Thoracic aorta (tissue), 2 donors: ENCODE results near the gene KAZN. TPM values are rescaled to one million over a fixed set of nuclear protein-coding genes. Genes with fewer than 3 reads are reported as not detected.

Experiments
- ATAC-seq: fragments of 150-250 bp; one replicate; pipeline ENCODE4 v1.8.0; 2017; ENCODE audit warnings: low read depth; ENCODE audit not compliant: insufficient number of reproducible peaks, low FRiP score
- DNase-seq: peaks from one replicate; pipeline ENCODE4 v3.0.0-alpha.2; 2020; ENCODE audit warnings: low spot score
- H3K27ac ChIP-seq, 2 donors: fragments of 200-600 bp; sonication (generic); 1 replicate in 1 of 2; 2 replicates in 1 of 2; pipeline ENCODE4 v1.5.1; 2016; ENCODE audit warnings: mild to moderate bottlenecking in 2 of 2, moderate library complexity in 2 of 2
- H3K27me3 ChIP-seq: fragments of 200-600 bp; sonication (generic); replicated peaks from 2 replicates; pipeline ENCODE4 v1.6.0; 2016; ENCODE audit warnings: mild to moderate bottlenecking; ENCODE audit not compliant: insufficient read depth
- H3K36me3 ChIP-seq: fragments of 200-600 bp; sonication (generic); one replicate; pipeline ENCODE4 v1.5.1; 2016
- H3K4me1 ChIP-seq, 2 donors: fragments of 200-600 bp; sonication (generic); 1 replicate in 1 of 2; 2 replicates in 1 of 2; pipeline versions ENCODE4 v1.5.1 to v1.6.0; 2016; ENCODE audit warnings: low read depth in 2 of 2, mild to moderate bottlenecking in 1 of 2; ENCODE audit not compliant: control insufficient read depth in 1 of 2
- H3K4me3 ChIP-seq: fragments of 200-600 bp; sonication (generic); 2 replicates; pipeline ENCODE4 v1.5.1; 2016; ENCODE audit warnings: mild to moderate bottlenecking
- H3K9me3 ChIP-seq: fragments of 200-600 bp; sonication (generic); 2 replicates; pipeline ENCODE4 v1.5.1; 2016
- total RNA-seq, 2 donors: library from RNA; depleted of rRNA; stranded (reverse); fragments of >200 nt; gene quantifications; one replicate each; pipeline versions ENCODE4 v1.1.0 to v1.2.3, GENCODE V29; 2016
- TF ChIP-seq, protein P1 (sequence below): fragments of 200-600 bp; sonication (generic); IDR thresholded peaks from one replicate; pipeline ENCODE4 v1.5.1; 2019; ENCODE audit warnings: antibody characterized with exemption

The KAZN gene
- total RNA-seq, 2 donors from 2014 or later = 17.4 to 30.3 TPM

DNA sequence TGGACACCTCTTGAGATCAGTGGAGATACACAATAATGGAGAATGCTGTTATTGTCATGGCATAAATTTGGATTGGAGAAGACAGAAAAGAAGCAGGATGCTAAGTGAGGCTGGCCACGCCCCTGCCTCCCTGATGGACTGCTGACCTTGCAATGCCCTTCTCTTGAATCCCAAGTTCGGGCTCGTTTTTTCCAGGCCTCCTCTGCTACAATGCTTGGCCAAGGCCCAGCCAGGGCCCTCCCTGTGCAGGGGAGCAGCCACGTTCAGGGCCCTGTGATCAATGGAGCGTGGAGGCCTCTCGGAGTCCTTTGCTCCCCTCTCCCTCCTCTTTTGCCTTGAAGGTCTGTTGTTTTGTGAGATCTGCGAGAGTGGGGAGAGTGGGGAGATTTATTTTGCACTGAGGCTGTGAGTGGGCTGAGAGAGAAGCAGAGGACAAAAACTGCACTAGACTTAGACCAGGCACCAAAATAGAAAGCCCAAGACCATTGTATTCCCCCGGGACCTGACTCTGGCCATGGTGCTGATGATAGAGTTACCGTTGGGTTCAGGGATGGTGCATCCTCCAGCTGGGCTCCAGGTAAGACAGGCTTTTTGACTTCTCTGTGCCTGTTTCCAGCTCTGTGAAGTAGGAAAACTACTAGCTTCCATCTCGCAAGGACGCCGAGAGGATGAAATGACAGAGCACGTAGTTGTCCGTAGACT lies 268.6 kb downstream of the KAZN start:
- Histone ChIP-seq H3K27me3 (no peaks in the 10 kb centered on the region), H3K4me3 (no peak overlapping the region), H3K4me1 (no peaks in the 10 kb centered on the region), H3K27ac (no peak overlapping the region), H3K36me3 (no peaks in the 10 kb centered on the region), H3K9me3 (no peaks in the 10 kb centered on the region)
- ATAC-seq = no peak
- TF ChIP-seq, protein P1, sequence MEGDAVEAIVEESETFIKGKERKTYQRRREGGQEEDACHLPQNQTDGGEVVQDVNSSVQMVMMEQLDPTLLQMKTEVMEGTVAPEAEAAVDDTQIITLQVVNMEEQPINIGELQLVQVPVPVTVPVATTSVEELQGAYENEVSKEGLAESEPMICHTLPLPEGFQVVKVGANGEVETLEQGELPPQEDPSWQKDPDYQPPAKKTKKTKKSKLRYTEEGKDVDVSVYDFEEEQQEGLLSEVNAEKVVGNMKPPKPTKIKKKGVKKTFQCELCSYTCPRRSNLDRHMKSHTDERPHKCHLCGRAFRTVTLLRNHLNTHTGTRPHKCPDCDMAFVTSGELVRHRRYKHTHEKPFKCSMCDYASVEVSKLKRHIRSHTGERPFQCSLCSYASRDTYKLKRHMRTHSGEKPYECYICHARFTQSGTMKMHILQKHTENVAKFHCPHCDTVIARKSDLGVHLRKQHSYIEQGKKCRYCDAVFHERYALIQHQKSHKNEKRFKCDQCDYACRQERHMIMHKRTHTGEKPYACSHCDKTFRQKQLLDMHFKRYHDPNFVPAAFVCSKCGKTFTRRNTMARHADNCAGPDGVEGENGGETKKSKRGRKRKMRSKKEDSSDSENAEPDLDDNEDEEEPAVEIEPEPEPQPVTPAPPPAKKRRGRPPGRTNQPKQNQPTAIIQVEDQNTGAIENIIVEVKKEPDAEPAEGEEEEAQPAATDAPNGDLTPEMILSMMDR = no peak
- DNase-seq = no peak

DNA sequence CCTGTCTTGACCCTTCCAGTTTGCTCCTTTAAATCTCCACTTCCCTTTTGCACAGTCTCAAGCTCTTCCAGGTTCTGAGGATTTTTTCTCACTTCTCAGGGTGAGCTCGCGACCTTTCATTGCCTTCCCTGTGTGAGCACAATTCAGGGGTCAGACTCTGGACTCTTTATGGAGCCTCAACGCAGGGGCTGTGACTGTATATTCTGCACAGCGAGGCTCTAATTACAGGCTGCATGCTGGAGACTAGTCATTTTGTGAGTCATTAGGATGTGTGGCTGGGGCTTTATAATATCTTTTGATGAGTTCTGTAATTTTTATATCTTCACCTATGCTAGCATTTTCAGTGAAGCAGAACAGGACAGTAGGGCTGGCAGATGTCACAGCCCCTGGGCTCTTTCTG lies 270.7 kb downstream of the KAZN start:
- no peaks in the 10 kb centered on the region for H3K9me3 ChIP-seq
- TF ChIP-seq, protein P1 = no peak
- no peaks in the 10 kb centered on the region for H3K4me1 ChIP-seq
- H3K27ac ChIP-seq = no peak overlapping the region
- no peaks in the 10 kb centered on the region for H3K36me3 ChIP-seq
- no peak overlapping the region for H3K4me3 ChIP-seq
- no peaks in the 10 kb centered on the region for H3K27me3 ChIP-seq
- DNase-seq = no peak
- ATAC-seq = no peak

DNA sequence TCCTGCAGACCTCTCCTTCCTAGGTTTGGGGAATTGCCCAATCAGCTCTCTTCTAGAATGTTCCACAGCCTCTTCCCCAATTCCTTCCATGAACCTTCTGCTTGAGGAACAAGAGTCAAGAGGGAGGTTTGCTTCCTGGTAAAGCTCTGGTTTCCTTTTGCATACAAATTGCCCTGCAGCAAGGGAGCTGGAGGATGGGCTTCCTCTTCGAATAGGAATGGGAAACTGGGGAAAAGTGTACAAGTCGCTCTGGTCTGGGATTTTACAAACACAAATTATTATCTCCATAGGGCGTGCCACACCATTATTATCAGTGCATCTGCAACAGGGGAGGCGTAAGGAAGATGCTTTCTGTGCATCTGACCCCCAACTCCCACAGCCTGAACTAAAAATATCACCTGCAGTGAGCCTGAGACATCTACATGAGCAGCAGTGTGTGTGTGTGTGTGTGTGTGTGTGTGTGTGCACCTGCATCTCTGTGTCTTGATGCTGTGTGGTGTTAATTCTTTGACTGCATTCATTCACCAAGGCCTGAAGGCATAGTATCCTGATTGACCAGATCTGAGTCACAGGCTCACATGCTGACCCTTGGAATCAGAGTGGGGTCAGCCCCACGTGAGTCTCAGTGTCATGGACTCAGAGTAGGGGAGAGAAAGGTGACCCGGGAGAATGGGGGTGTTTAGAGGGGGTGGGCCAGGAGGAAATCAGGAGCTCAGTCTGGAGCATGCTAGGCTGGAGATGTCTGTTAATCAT lies 272.9 kb downstream of the KAZN start:
- TF ChIP-seq, protein P1 = no peak
- Histone ChIP-seq H3K36me3 (no peaks in the 10 kb centered on the region), H3K4me3 (no peak overlapping the region), H3K9me3 (no peaks in the 10 kb centered on the region), H3K27ac (no peak overlapping the region), H3K4me1 (no peaks in the 10 kb centered on the region), H3K27me3 (no peaks in the 10 kb centered on the region)
- ATAC-seq (no peak), DNase-seq (no peak)

DNA sequence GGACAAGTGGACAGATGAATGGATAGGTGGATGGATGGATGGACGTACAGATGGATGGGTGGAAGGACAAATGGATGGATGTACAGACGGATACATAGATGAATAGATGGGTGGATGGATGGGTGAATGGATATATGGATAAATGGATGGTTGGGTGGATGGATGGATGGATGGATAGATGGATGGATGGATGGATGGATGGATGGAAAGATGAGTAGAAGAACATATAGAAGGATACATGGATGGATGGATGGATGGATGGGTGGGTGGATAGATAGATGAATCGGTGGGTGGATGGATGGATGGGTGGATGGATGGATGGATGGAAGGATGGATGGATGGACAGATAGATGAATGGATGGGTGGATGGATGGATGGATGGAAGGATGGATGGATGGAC lies 274.3 kb downstream of the KAZN start:
- TF ChIP-seq, protein P1 = no peak
- DNase-seq (no peak), ATAC-seq (no peak)
- no peak overlapping the region for H3K4me3 ChIP-seq
- no peaks in the 10 kb centered on the region for H3K27me3 ChIP-seq
- no peaks in the 10 kb centered on the region for H3K4me1 ChIP-seq
- H3K9me3 ChIP-seq = no peaks in the 10 kb centered on the region
- no peaks in the 10 kb centered on the region for H3K36me3 ChIP-seq
- H3K27ac ChIP-seq = no peak overlapping the region

DNA sequence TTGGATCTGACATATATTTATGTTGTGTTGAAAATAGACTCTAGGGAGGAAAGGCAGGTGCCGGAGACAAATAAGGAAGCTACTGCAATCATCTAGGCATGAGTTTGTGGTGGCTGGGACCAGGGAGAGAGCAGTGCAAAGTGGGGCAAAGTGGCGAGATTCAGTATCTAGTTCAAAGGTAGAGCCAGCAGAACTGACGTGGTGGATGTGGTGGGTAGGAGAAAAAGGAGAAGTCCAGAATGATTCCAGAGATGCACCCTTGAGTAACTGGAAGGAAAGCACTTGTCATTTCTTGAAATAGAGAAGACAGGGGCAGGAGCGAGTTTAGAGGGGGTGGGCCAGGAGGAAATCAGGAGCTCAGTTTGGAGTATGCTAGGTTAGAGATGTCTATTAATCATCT lies 275.2 kb downstream of the KAZN start:
- Histone ChIP-seq H3K27ac (no peak overlapping the region), H3K4me3 (no peak overlapping the region), H3K27me3 (no peaks in the 10 kb centered on the region), H3K36me3 (no peaks in the 10 kb centered on the region), H3K4me1 (no peaks in the 10 kb centered on the region), H3K9me3 (no peaks in the 10 kb centered on the region)
- DNase-seq (no peak), ATAC-seq (no peak)
- TF ChIP-seq, protein P1 = no peak
